Stimulated activated CD4-positive, alpha-beta T cell treated with anti-CD3 and anti-CD28 coated beads, Interleukin-1b, Interleukin-23, amount 100 ng/mL, for 24 hours (primary cell): ENCODE measurements around the gene OR2L13.
"Not testable (repeated sequence)": the region's sequence is repeated elsewhere in the genome, so short reads cannot be mapped to it uniquely, and the experiment has no call there.

Experiments
- DNase-seq, 4 experiments: peaks; one replicate each; pipeline ENCODE4 v3.0.0-alpha.2; 2020; ENCODE audit warnings: low read depth in 4 of 4, low spot score in 1 of 4

The OR2L13 gene, protein sequence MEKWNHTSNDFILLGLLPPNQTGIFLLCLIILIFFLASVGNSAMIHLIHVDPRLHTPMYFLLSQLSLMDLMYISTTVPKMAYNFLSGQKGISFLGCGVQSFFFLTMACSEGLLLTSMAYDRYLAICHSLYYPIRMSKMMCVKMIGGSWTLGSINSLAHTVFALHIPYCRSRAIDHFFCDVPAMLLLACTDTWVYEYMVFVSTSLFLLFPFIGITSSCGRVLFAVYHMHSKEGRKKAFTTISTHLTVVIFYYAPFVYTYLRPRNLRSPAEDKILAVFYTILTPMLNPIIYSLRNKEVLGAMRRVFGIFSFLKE

DNA sequence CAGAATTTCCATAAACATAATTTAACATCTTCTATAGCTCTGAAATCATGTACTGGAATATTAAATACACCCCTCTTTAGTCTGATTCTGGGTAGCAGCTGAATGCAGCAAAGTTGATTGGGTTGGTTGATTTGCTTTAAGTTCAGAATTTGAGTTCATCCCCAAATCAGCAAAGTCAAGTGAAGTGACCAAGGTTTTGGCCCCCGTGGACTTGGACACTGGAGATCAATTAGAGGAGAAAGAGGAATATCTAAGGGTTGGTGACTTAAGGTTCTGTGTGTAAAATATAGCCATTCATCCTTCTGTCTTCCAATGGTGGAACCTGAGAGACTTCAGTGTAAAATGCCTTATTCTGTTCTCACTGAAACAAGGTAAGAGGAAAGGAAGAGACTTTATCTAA is at the start of gene OR2L13:
OR2L13 (plus strand) TSS at position 301 of the 400 bp plus-strand sequence. CDS start 4,192 bp downstream, outside the sequence.
- DNase-seq: no peak

DNA sequence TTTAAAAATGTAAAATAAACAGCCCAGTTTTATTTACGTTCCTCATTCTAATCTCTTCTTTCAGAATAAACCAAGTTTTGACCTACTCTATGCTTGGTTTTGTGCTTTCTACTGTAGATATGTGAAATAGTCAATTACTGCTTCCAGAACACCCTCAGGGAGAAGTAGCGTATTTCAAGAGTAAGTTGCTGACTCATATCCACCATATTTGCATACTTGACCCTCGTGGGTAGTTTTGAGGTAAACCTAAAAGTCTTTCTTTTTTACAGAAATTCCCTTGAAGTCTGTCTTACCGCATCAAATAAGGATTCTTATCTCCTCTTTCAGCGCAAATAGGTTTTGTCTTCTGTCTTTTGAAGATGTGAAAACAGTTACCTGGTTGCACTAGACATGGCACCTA is 49.8 kb upstream of the OR2L13 start:
- DNase-seq: no peak

DNA sequence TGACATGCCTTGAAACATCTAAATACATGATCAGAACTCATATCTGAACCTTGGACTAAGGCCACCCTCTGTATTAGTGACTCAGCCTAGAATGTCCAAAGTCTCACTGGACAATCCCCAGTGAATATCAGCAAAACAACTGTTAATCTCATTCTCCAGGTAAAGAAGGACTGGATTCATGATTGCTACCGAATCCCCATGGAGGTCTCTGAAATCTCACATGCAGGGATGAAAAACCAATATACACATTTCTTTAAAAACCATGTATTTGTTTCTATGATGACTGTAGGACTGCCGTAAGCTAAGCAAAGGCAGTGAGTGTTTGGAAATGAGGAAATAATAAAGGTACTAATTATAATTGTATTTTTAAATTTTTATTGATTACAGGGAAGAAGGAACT is 48.4 kb upstream of the OR2L13 start, which contains the start of gene OR2L3:
OR2L3 (plus strand) TSS at position 301 of the 400 bp plus-strand sequence. CDS start 13,846 bp downstream, outside the sequence.
- no peak for DNase-seq

DNA sequence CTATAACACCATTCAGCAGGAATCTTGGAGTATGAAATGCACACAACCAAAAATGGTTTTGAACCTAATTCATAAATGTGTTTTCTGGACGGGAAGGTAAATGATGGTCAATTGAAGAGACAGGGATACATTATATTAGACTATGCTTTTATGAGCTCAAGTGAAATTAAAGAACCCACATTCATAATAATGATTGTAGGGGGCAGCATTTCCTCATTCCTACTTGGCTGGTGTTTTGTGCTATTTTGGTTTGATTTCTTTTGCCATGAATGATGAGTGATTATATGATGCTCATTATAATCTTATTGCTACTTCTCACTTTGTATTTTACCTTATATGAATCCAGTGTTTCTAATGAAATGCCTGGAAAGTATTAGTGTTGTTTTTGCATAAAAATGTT is 48.0 kb upstream of the OR2L13 start:
- no peak for DNase-seq

DNA sequence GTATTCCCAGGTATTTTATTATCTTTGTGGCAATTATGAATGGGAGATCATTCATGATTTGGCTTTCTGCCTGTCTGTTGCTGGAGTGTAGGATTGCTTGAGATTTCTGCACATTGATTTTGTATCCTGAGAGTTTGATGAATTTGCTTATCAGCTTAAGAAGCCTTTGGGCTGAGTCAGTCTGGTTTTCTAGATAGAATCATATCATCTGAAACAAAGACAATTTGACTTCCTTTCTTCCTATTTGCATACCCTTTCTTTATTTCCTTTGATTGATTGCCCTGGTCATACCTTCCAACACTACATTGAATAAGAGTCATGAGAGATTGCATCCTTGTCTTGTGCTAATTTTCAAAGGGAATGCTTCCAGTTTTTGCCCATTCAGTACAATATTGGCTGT is 40.3 kb upstream of the OR2L13 start:
- no peak for DNase-seq

DNA sequence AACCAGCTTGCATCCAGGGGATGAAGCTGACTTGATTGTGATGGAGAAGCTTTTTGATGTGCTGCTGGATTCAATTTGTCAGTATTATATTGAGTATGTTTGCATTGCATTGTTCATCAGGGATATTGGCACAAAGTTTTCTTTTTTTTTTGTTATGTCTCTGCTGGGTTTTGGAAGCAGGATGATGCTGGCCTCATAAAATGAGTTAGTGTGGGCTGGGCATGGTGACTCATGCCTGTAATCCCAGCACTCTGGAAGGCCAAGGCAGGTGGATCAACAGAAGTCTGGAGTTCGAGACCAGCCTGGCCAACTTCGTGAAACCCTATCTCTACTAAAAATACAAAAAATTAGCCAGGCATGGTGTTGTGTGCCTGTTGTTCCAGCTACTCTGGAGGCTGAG is 39.7 kb upstream of the OR2L13 start:
- no peak for DNase-seq

DNA sequence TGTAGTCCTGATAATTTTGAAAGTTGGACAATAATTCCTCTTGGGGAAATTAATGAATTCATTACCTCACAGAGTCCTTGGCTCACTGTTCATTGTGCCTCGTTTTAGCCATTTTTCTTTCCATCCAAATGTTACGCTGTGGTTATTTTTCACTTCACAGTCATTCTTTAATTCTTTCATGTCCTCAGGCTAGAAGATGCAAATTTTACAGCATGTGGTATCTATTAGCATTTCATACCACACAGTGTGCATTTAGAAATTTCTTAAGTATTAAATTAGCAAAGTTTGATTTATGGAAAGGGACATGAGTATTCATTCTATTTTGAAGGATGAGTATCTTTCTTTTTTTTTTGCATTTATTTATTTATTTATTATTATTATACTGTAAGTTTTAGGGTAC is 29.9 kb upstream of the OR2L13 start:
- no peak for DNase-seq

DNA sequence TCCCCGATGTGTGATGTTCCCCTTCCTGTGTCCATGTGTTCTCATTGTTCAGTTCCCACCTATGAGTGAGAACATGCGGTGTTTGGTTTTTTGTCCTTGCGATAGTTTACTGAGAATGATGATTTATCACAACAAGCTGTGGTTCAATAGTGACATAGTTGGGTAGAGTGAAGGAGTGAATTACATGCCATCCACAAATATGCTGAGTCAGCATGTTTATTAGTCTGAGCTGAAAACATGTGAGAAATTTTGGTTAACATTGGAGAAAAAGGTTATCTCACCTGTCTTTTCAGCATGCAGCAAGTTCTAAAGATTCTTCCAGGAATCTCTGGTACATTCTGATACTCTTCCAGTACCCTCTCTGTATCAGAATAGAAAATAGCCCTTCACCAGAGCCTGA is 29.4 kb upstream of the OR2L13 start:
- DNase-seq: no peak

DNA sequence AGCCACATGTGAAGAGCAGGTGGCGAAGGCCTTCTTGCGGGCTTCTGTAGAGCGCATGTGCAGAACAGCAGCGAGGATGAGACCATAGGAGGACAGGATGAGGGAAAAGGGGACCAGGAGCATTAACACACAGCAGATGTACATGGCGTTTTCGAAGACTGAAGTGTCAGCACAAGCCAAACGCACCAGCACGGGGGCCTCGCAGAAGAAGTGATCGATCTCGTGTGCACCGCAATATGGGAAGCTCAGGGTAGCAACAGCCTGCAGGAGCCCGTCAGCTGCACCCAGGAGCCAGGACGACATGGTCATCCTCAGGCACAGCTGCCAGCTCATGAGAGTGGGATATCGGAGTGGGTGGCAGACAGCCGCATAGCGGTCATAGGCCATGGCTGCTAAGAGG is 11.1 kb upstream of the OR2L13 start:
- DNase-seq: not testable (repeated sequence)

DNA sequence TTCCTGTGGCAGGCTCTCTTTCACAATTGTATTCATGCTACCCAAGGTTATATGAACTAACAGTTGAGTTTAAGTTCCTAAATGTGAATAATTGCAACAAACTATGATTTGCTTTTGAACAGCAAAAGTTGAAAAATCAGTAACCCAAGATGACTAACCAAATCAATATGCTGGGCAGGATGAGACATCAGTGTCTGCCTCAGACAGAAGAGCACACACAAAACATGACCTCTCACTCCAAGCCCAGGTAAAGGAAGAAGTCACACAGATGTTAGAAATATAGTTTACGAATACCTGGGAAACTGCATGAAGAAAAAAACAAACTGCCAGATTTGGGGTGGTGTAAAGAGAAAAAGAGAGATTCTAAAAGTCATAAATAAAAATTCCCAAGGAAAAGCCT is 3.5 kb downstream of the OR2L13 start:
- DNase-seq: no peak

DNA sequence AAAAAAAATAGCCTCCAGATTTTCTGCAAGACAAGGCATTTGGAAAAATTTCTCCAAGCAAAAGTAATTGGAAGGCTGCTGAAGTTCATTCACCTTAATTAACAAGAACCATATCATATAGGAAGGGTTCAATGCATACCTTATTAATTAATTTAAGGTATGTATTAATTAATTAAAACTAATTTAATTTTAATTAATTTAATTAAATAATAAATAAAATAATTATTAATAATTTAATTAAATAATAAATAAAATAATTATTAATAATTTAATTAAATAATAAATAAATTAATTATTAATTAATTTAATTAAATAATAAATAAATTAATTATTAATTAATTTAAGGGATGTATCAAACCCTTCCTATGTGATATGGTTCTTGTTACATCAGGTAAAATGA is 7.9 kb downstream of the OR2L13 start:
- DNase-seq: no peak

DNA sequence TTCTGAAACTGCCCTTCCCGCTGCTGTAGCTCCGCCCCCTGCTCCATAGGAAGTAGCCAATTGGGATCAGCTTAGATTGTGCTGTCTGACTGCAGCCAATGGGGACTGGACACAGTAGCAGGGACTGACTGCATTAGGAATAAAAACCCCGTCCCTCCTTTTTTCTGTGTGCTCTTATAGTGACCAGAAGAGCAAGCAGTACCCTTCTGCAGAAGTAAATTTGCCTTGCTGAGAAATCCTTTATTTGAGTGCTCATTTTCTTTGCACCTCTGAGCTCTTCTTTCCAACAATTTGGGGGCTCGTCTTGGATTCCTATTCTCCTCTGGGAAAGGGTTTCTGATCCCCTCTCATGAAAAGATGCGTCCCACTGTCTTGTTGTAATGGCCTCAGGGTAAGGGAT is 16.2 kb downstream of the OR2L13 start:
- no peak for DNase-seq

DNA sequence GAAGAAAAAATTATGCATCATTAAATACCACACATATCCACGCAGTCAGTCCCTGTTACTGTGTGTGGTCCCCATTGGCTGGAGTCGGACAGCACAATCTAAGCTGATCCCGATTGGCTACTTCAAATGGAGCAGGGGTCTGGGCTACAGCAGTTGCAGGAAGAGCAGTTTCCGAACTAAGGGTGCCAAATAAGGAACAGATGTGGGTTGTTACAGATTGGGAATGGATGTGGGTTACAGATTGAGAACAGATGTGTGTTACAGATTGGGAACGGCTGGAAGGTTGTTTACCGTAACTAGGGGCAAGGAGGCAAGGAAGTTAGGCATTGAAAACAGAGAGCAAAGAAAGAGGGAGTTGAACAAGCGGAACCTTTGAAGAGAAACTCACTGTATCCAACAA is 19.9 kb downstream of the OR2L13 start:
- DNase-seq: no peak

DNA sequence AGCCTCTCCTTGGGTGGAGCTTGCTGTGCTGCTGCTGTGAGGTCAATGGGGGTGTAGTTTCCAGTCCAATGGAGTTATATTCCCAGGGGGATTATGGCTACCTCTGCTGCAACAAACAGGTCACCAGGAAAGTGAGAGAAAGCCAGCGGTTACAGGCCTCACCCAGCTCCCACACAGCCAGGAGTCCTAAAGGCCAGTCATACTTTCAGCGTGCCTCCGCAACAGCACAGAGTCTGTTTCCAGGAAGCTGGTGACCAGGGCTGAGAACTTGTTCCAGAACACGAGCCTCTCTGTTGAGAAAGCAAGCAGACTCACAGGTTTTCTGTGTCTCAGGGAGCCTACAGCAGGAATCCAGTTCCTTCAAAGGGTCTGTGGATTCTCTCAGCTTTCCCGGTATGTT is 32.7 kb downstream of the OR2L13 start:
- DNase-seq: no peak

DNA sequence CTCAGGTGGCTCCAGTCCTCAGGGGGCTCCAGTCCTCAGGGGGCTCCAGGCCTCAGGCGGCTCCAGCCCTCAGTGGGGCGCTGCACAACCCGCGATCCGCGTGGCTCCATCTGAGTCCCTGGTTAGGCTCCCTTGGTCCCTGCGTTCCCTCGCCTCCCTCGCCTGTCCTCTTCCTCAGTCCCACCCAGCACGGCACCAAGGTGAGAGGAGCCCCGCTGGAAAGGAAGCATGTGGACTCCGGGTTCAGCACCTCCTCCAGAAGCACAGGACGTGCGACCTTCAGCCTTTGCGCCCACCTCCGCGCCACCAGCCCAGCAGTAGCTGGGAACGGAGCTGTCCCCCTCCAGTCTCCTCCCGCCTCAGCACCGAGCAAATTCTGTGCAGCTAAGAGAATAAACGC is 41.8 kb downstream of the OR2L13 start:
- no peak for DNase-seq

DNA sequence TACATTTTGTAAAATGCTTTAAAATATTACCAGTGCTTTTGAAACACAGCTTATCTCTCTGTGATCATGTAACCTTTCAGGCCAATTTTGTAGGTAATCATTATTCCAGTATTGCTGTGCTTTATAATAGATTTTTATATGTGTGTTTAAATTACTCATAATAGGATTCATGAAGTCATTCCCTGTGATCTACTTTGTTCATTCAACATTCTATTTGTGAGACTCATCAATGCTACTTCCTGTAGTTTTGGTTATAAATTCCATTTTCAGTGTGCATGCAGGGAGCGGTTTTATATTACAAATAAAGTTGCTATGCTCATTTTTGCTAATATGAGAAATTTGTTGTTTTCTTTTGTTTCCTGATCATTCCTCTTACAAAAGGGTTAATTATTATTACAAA is 45.9 kb downstream of the OR2L13 start:
- no peak for DNase-seq

DNA sequence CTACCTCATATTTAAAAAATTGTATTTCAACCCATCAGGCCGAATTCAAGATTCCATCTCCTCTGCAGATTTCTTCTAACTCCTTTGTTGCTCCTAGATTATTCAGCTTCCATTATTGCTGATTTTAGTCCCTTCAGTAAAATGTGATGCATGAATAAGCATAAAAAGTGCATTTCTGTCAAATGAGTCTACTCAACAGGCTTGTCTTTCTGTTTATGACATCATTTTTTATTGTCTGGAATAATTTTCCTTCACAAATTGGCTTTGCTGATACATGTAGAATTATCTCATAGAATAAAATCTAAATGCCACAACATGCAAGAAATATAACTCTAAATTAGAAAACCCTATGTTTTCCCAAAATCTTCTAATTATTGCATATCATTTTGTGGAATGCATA is 48.3 kb downstream of the OR2L13 start:
- no peak for DNase-seq

DNA sequence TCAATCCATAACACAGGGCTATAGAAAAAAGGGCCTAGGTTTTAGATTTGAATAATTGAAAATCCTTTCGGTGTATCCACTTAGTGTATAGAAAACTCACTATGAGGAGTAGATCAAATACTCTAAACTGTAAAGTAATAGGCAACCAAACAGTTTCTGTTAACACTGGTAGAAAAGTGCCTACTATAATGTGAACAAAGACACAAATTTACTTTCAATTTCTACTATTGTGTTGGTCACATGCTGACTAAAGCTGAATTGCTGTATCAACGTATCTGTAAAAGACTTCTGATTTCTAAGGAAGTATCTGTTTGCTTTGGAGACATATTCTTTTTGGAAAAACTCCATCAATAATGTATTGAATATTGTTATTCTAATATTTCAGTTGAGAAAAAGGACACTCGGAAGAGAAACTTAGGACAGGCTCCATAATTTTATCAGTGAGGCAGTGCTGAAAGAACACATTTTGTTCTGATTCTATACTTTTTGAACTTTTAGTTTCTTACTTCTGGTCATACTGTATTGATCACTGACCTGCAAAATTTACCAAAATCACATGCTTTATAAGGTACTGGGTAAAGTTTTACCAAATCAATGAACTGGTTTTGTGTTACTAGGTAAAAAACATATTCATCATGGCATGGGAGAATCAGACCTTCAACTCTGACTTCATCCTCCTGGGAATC is 49.7 kb downstream of the OR2L13 start, which contains the start of gene OR2M5:
OR2M5 (plus strand) TSS at position 636 of the 686 bp plus-strand sequence; CDS start at position 636, 0 bp downstream.
- no peak for DNase-seq
